Stimulated activated CD4-positive, alpha-beta T cell treated with anti-CD3 and anti-CD28 coated beads, Interleukin-4, amount 100 ng/mL, for 4 hours (primary cell): ENCODE data around the gene ZNF524.

Experiments
- DNase-seq, 2 experiments: peaks; one replicate each; pipeline ENCODE4 v3.0.0-alpha.2; 2020

ZNF524 gene

GRCh38 chr19:55621673-55622231, 21.7 kb downstream of the ZNF524 start:
- no peak for DNase-seq

GRCh38 chr19:55622242-55622969, 22.3 kb downstream of the ZNF524 start:
- no peak for DNase-seq

- no peak for DNase-seq
These were observed 23.0 kb downstream of the ZNF524 start for GRCh38 chr19:55623130-55623529.

GRCh38 chr19:55623561-55623960, 23.5 kb downstream of the ZNF524 start:
- no peak for DNase-seq

- peak; percentile 89 to 96 for DNase-seq
These were observed 24.3 kb downstream of the ZNF524 start, which contains the start of gene ZNF784 for GRCh38 chr19:55624109-55625003. ZNF784 (minus strand) TSS chr19:55624566; CDS start chr19:55624561, 5 bp downstream.

- DNase-seq, result no peak
These were observed 24.9 kb downstream of the ZNF524 start for GRCh38 chr19:55625004-55625326.

GRCh38 chr19:55626350-55626749, 26.3 kb downstream of the ZNF524 start:
- DNase-seq, result peak in 1 of 2 experiments; percentile 66

GRCh38 chr19:55632463-55632834, 32.4 kb downstream of the ZNF524 start:
- peak; percentile 70 to 80 for DNase-seq

GRCh38 chr19:55633861-55634260, 33.8 kb downstream of the ZNF524 start:
- no peak for DNase-seq

GRCh38 chr19:55635334-55635717, 35.2 kb downstream of the ZNF524 start:
- no peak for DNase-seq

- no peak for DNase-seq
These were observed 35.9 kb downstream of the ZNF524 start for GRCh38 chr19:55635856-55636440.

- DNase-seq, result no peak
These were observed 36.6 kb downstream of the ZNF524 start for GRCh38 chr19:55636723-55637122.

GRCh38 chr19:55637534-55637933, 37.4 kb downstream of the ZNF524 start:
- DNase-seq, result no peak

- DNase-seq, result peak in 1 of 2 experiments; percentile 60
These were observed 38.8 kb downstream of the ZNF524 start for GRCh38 chr19:55638864-55639359.

- peak; percentile 63 to 77 for DNase-seq
These were observed 40.0 kb downstream of the ZNF524 start for GRCh38 chr19:55640043-55640576.

GRCh38 chr19:55640577-55641425, 40.7 kb downstream of the ZNF524 start, which contains the start of gene ZNF580:
ZNF580 (plus strand) TSS chr19:55641002; CDS start chr19:55642509, 1,507 bp downstream.
- peak; percentile 64 to 73 for DNase-seq

- DNase-seq, result no peak
These were observed 41.5 kb downstream of the ZNF524 start for GRCh38 chr19:55641426-55642152.

GRCh38 chr19:55642153-55643002, 42.3 kb downstream of the ZNF524 start:
- DNase-seq, result peak; percentile 23 to 45

GRCh38 chr19:55643003-55643886, 43.2 kb downstream of the ZNF524 start, which contains the start of gene ZNF581:
ZNF581 (plus strand) TSS chr19:55643649; CDS start chr19:55644572, 923 bp downstream.
- peak; percentile 77 to 79 for DNase-seq
